GM10266 (cell line): ENCODE measurements around the gene PCP4.

Experiments
- DNase-seq: peaks from one replicate; pipeline ENCODE4 v3.0.0; 2012; ENCODE audit errors: extremely low spot score
- TF ChIP-seq, protein P1 (sequence below): IDR thresholded peaks from 2 replicates; pipeline ENCODE4 v1.5.1; 2012; ENCODE audit warnings: mild to moderate bottlenecking, low read depth; ENCODE audit not compliant: control insufficient read depth, insufficient read depth; ENCODE audit errors: missing control alignments

Gene PCP4

DNA sequence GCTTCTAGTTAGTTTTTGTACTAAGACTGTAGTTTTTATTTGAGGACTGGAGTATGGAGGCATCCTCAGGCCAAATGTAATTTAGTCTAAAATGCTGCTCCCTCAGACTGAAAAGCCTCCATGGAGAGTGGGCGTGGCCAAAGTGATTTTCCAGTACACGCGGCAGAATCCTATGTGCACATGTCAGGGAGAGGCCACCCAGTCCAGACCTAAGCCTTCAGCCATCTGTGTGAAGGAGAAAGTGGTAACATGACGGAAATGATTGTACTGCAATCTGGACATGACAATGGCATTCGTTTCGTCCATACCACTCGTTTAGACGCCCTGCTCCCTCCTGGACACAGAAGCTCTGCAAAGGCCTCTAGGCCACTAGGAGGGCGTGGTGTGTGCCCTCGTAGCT lies 56.2 kb downstream of the PCP4 start:
- TF ChIP-seq, protein P1, sequence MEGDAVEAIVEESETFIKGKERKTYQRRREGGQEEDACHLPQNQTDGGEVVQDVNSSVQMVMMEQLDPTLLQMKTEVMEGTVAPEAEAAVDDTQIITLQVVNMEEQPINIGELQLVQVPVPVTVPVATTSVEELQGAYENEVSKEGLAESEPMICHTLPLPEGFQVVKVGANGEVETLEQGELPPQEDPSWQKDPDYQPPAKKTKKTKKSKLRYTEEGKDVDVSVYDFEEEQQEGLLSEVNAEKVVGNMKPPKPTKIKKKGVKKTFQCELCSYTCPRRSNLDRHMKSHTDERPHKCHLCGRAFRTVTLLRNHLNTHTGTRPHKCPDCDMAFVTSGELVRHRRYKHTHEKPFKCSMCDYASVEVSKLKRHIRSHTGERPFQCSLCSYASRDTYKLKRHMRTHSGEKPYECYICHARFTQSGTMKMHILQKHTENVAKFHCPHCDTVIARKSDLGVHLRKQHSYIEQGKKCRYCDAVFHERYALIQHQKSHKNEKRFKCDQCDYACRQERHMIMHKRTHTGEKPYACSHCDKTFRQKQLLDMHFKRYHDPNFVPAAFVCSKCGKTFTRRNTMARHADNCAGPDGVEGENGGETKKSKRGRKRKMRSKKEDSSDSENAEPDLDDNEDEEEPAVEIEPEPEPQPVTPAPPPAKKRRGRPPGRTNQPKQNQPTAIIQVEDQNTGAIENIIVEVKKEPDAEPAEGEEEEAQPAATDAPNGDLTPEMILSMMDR = no peak
- DNase-seq = no peak

GRCh38 chr21:39924577-39925308 lies 57.5 kb downstream of the PCP4 start:
- DNase-seq = no peak
- TF ChIP-seq, protein P1 = no peak

DNA sequence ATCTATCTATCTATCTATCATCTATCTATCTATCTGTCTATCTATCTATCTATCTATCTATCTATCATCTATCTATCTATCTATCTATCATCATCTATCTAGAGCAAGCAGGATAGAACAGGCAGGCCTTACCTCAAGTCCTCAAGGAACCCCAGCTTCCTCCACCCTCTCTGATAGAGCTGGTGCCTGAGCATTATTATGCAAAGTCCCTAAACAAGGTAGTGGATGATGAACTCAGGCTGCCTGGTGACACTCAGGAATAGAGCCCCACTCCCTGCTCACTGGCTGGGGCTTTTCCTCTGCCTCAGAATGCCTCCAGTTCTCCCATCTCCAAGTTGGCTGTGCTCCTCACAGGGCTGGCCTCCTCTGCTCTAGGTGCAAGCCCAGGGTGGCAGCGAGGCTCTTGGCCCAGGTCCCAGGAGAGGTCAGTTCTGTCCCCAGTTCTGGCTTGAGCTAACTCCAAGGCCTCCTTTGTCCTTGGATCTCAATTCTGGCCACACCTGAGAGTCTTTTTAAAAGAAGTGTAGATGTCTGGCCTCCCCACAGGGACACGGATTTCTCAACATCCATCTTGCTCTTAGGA lies 60.2 kb downstream of the PCP4 start:
- TF ChIP-seq, protein P1 = no peak
- DNase-seq = no peak

DNA sequence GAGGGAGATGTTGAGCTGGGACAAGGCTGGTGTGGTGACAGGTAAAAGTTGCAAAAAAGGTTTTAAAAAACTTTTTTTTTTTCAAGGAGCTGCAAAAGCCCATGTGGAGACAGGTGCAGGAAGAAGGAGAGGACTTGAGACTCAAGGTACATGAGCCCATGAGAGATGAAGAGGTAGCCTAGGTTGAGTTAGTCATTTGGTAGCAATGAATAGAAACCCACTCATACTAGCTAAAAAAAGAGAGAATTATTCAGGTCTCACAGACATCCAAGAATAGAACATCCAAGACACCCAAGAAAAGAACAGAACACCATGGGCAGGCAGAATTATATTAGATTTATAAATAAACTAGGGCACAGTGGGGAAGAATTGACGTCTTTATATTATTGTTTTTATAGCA lies 65.1 kb downstream of the PCP4 start:
- DNase-seq = no peak
- TF ChIP-seq, protein P1 = no peak

GRCh38 chr21:39934895-39935294 lies 67.7 kb downstream of the PCP4 start:
- TF ChIP-seq, protein P1 = no peak
- DNase-seq = no peak

DNA sequence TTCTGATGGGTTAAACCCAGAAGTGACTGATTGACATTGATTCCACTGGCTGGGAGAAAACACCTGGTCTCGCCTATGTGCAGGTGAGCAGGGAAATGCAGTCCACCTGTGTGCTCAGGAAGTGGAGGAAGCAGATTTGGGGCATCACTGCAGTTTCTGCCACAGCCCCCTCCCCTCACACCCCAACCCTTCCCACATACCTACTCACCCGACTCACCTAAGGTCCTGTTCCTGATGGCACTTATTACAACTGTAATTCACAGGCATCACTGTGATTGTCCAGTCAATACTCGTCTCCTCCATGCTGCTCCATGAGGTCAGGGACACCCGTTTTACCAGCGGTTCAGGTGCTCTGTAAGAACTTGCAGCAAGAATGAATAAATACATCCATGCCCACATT lies 68.5 kb downstream of the PCP4 start:
- DNase-seq = no peak
- TF ChIP-seq, protein P1 = no peak

GRCh38 chr21:39938086-39938625 lies 70.9 kb downstream of the PCP4 start:
- TF ChIP-seq, protein P1 = no peak
- no peak for DNase-seq
